ENCODE results near the gene SREK1. TPM values are rescaled to one million over a fixed set of nuclear protein-coding genes. Genes with fewer than 3 reads are reported as not detected.
A peak's percentile ranks its signal among the peaks of the same experiment; 100 is the strongest.
"Not testable (repeated sequence)": the region's sequence is repeated elsewhere in the genome, so short reads cannot be mapped to it uniquely, and the experiment has no call there.

Gene SREK1, protein sequence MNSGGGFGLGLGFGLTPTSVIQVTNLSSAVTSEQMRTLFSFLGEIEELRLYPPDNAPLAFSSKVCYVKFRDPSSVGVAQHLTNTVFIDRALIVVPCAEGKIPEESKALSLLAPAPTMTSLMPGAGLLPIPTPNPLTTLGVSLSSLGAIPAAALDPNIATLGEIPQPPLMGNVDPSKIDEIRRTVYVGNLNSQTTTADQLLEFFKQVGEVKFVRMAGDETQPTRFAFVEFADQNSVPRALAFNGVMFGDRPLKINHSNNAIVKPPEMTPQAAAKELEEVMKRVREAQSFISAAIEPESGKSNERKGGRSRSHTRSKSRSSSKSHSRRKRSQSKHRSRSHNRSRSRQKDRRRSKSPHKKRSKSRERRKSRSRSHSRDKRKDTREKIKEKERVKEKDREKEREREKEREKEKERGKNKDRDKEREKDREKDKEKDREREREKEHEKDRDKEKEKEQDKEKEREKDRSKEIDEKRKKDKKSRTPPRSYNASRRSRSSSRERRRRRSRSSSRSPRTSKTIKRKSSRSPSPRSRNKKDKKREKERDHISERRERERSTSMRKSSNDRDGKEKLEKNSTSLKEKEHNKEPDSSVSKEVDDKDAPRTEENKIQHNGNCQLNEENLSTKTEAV
- 21.2 and 27.8 TPM in 2 replicates for total RNA-seq (2014; rRNA removed; shearing (Covaris generic))

DNA sequence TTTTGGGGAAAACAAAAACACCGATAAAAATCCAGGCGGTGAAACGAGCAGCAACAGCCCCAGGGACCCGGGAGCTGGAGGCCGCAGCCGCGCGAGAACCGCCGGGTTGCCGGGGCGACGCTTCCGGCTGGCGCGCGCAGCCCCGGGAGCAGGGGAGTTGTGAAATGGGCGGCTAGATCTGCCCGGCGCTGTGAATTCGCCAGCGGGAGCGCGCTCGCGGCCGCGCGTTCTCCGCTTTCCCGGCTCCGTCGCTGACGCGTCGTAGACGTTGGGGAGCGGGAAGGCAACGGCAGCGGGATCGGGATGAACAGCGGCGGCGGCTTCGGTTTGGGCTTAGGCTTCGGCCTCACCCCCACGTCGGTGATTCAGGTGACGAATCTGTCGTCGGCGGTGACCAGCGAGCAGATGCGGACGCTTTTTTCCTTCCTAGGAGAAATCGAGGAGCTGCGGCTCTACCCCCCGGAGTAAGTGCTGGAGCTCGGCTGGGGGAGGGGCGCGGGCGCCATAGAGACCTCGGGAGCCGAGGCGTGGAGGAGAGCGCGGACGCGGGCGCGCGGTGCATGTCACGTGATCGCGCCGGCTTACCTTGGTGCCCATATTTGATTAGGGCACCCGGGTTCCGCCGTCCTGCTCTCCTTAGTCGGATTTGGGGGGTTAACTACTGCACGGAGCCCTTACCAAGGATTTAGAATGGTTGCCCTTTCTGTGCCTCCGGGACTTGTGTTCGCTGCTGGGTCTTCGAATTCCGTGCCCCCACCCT, at the start of gene SREK1:
SREK1 (plus strand) TSS at position 227 of the 760 bp plus-strand sequence; CDS start at position 304, 77 bp downstream.
- DNase-seq (ENCODE audit: low spot score) = peak; percentile 86

DNA sequence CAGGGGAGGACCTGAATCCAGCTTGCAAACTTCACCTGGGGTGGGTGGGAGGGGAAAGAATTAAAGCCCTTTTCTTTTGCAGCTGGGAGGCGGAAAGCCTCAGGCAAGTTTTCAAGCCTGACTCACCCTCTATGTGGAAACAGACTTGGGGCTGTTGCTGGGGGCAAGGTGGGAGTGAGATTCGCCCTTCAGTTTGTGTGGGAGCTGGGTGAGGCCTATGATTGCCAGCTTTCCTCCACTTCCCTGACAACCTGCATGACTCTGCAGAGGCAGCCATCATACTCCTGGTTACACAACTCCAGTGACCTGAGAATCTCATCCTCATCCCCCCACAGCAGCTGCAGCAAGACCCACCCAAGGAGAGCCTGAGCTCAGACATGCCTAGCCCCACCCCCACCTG, 43.2 kb upstream of the SREK1 start:
- DNase-seq (ENCODE audit: low spot score) = no peak

DNA sequence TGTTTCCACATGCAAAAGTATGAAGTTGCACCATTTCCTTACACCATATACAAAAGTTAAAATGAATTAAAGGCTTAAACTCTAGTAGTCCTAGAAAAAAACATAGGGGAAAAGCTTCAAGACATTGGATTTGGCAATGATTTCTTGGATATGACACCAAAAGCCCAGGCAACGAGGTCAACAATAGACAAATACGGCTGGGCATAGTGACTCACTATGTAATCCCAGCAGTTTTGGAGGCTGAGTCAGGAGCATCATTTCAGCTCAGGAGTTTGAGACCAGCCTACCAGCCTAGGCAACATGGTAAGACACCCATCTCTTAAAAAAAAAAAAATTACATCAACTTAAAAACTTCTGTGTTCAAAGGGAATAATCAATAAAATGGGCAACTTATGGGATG, 30.9 kb upstream of the SREK1 start:
- DNase-seq (ENCODE audit: low spot score) = no peak

DNA sequence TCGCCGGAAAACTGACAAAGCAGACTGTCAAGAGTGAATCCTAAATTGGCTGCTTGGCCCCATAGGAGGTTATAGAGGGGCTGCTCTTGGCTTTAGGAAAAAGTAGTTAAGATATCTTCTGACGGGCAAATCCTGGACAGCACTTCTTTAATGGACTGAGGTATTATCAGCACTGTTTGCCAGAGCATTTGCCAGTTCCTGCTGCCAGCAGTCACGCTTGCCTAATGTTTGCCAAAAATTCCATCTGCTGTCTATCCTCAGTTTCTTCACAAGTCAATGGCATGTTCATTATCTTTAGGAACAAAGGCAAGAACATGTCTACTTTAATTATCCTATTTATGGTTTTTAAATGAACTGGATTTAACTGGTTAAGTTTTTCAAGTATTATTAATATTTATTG, 25.8 kb upstream of the SREK1 start:
- DNase-seq (ENCODE audit: low spot score) = no peak

DNA sequence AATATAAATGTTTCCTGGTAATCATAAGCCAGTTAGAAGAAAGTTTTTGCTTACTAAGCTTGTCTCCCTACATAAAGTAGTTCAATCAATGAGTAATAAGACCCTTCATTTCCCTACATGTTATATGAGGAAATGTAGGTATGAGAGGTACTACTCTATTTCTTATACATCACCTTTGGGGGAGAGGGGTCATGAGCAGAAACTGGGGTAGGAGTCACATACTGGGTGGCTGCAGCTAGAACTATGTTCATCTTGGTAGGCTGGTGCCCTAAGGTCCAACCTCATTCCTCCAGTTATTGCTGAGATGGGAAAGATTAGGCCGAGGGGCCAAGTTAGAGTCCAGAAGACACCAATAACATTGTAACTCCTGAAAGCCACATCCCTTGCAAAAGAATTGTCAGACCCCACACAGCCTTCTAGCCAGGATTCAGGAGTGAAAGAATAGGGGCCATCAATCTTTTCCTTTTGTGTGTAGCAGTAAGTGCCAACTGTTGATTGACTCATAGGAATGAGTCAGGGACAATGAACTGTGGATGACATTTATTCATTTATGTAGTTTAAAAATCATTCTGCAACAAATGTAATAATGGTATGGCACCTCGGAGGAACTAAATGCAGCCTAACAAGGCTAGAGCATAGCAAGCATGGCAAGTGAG, 21.6 kb upstream of the SREK1 start:
- DNase-seq (ENCODE audit: low spot score) = no peak

DNA sequence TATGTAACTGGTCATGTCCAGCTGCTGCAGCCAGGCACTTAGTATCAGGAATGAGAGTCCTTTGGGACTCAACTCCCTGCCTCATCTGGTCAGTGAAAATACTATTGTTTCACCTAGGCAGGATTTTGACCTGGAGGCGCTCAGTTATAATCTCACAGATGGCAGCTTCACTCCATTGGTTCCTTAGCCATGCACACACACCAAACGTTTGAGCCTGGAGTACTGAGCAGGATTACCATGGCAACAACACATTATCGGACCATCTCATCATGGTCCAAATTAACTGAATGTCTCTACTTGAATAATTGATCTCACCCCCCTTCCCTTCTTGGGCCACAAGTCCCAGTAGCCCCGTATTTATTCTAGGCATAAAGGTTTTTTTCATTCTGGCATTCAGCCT, 15.0 kb upstream of the SREK1 start:
- no peak for DNase-seq (ENCODE audit: low spot score)

DNA sequence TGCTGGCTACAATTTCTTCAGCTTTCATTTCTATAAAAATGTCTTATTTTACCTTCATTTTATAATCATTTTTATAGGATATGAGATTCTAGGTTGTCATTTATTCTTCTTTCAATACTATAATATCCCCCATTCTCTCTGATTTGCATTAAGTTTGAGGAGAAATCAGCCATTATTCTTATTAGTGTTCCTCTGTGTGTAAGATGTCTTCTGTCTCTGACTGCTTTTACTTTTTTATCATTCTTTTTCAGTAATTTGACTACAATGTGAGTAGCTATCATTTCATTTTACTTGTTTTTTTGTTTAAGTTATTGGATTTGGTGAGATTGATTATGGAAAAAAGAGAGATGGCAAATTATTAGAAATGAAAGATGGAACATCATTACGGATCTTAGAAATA, 13.6 kb upstream of the SREK1 start:
- DNase-seq (ENCODE audit: low spot score) = no peak

DNA sequence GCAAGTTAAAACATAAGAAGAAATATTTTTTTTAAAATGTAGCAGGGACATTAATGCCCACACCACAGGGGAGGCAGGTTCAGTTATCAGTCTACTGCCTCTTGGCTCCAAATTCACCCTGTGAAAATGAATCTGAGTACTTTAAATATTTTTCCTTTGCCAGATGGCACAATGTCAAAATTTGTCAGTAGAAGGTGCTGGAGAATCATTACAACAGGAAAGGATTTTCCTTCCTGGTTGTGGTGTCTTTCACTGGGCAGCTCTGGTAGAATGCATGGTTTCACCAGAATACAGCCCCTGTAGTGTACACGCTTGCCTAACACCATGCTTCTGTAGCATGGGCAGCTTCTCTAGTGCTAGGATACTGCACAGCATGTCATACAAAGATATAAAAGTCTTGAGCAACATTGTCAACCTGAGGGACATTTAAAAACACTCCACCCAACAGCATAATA, 9.7 kb upstream of the SREK1 start:
- no peak for DNase-seq (ENCODE audit: low spot score)

DNA sequence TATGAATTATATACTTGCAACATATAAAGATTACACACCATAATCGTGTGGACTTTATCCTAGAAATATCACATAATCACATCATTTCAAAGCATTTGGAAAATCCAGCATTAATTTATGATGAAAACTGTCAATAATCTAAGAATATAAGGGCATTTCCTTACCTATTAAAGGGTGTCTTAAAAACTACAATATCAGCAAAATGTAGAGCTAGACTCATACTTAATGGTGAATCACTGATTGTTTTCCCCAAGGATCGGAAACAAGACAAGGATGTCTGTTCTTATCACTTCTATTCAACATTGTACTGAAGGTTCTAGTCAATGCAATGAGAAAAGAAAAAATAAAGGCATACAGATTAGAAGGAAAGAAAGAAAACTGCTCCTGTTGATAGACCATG, 8.0 kb upstream of the SREK1 start:
- DNase-seq (ENCODE audit: low spot score) = no peak

DNA sequence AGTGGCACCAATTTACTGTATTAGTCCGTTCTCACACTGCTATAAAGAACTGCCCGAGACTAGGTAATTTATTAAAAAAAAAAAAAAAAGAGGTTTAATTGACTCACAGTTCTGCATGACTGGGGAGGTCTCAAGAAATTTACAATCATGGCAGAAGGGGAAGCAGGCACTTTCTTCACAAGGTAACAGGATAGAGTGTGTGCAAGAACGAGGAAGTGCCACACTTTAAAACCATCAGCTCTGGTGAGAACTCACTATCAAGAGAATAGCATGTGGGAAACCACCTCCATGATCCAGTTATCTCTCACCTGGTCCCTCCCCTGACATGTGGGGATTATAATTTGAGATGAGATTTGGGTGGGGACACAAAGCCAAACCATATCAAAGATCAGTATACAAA, 7.2 kb upstream of the SREK1 start:
- DNase-seq (ENCODE audit: low spot score) = not testable (repeated sequence)

DNA sequence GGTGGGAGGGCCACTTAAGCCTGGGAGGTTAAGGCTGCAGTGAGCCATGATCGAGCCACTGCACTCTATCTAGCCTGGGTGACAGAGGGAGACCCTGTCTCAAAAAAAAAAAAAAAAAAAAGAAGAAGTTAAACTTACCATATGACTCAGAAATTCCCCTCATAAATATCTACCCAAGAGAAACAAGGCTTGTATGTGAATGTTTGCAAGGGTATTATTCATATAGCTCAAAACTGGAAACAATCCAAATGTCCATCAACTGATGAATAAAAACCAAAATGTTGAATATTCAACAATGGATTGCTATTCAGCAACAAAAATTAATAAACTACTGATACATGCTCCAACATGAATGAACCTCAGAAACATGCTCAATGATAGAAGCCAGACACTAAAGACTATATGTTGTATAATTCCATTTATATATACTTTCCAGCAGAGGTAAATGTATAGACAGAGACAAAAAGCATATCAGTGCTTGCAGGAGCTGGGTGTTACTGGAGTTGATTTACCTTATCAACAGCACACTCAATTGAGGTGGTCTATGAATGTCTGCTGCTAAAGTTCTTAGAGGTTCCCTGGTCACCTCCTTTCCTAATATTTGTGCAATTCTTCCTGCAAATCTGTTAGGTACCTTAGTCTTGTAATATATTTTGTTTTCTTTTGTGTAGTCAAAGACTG, 5.3 kb upstream of the SREK1 start:
- DNase-seq (ENCODE audit: low spot score) = no peak

DNA sequence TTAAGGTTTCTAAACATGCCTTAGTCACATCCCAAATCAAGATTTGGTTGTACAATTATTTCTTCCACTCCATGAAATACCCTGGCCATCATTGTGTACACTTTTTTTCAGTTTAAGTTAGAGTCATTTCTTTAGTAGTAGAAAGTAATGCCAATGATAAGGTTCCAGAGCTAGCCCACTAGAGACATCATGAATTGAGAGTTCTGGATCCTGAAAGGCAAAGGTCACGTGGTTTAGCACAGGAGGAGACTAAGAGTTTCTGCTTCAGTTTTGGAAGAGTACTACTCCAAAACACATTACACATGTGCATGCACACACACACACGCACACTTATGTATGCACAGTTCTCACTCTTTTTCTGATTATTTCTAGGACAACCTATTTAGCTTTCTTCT, 4.8 kb upstream of the SREK1 start:
- no peak for DNase-seq (ENCODE audit: low spot score)

DNA sequence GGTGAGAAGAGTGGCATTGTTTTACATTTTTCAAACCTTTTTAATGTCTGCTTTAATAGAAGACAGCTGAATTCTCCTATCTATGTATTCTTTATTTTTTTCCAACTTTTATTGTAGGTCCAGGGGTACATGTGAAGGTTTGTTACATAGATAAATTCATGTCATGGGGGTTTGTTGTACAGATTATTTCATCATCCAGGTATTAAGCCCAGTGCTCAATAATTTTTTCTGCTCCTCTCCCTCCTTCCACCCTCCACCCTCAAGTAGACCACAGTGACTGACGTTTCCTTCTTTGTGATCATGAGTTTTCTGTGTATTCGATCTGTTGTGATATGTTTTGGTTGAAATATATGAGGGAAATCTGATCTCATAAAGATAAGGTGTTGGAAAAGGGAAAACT, 1.7 kb upstream of the SREK1 start:
- no peak for DNase-seq (ENCODE audit: low spot score)

DNA sequence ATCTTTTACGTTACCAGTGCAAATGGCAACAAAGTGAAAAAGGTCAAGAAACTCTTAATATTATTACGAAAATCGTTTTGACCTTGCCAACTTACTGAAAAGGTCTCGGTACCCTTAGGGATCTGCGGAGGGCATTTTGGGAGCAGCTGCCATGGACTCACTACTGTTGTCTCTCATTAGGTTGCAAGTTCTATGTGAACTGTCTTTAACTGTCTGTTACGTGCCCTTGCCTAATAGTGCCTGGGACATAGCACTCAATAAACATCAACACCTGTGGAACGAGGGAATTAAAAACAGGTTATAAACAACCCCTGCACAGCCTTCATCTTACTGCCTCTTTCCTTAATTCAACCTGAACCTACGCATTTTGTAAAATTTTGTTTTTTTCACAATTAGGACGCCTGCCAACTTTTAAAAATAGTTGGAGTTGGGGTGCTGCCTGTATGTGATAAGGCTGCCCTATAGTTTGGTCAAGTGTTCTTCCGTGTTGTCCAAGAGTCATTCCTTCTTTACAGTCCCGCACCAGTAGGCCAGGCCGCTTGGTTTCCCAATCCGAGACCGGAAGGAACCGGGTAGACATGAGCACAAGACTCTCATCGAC, 527 bp upstream of the SREK1 start:
- no peak for DNase-seq (ENCODE audit: low spot score)

DNA sequence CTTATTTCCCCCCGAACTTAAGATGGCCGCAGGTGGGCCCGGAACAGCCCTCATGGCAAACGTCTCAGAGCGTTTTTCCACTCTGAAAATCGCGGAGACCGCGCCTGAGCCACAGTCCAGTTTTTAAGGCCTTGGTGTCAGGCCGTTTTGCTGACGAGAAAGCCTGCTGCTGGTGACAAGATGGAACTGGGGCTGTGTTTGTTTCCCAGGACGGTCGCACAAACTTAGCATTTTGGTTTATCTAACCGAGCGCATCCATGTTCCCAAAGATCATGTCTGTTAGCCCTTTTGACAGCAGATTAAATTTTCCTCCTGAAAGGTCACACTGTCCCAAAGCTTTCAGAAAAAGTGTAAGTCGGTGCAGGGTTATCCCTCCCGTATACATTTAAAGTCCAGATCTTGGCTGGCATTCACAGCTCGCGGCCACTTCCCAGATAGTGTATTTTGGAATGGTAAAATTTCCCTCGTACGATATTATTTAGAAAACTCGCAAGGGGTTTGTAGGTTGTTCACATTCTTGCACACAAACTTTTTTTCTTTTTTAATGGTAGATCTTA, 812 bp downstream of the SREK1 start:
- DNase-seq (ENCODE audit: low spot score) = no peak

DNA sequence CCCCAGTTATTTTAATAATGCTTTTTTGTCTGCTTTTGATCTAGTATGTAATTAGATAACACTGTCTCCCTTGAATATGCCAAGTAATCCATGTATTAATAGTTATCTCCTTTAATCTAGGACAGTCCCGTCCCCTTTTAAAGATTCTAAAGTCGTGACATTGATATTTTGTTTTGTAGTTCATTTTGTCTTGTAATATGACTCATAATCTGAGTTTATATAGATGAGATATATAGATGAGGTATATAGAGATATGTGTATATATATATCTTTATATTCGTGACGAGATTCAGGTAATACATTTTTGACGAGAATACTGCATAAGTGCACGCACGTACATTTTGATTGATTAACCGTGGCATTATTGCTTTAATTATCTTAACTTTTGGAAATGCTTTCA, 1.6 kb downstream of the SREK1 start:
- no peak for DNase-seq (ENCODE audit: low spot score)

DNA sequence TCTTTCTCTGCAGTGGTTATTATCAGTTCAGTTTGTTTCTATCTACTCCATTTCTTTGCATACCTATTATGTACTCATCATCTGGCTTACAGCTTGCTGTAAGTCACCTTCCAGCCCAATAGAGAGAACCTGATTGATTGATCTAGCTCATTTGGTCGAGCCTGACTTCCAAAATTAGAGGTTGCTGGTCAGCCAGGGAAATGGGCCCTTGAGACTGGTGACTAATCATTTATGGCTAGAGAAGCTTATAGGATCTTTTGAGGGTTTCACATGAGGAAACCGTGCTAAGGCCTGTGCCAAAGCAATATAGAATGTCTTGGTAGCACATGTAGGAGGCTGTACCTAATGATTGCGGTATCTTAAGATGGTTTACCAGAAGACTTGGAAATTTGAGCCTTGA, 5.8 kb downstream of the SREK1 start:
- DNase-seq (ENCODE audit: low spot score) = no peak

DNA sequence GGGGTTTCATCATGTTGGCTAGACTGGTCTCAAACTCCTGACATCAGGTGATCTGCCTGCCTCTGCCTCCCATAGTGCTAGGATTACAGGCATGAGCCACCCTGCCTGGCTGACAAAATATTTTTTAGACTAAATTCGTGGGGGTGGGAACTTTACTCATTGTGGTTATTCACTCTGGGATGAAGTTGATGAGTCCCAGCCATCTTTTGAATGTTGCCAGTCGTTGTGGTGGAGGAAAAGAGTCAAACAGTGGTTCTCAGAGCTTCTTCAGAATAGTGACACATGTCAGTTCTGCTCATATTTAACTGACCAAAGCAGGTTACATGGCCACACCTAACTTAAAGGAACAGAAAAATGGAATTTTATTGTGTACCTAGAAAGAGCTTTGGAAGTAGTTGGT, 6.9 kb downstream of the SREK1 start:
- no peak for DNase-seq (ENCODE audit: low spot score)

DNA sequence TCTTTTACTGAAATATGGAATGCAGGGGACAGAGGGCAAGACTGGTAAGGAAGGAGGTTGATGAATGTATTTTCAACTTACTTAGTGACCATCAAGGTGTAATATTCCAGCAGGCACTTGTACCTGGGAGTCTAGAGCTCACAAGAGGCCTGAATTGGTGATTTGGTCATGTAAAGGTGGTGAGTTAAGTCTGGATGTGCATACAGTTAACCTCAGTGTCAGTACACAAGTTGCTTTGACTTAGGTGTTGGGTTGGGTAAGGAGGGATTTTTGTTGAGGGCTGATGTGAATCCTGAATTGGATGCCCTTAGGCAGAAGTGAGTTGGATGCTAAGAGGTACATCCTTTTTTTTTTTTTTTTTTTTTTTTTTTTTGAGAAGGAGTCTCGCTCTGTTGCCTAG, 7.4 kb downstream of the SREK1 start:
- no peak for DNase-seq (ENCODE audit: low spot score)

DNA sequence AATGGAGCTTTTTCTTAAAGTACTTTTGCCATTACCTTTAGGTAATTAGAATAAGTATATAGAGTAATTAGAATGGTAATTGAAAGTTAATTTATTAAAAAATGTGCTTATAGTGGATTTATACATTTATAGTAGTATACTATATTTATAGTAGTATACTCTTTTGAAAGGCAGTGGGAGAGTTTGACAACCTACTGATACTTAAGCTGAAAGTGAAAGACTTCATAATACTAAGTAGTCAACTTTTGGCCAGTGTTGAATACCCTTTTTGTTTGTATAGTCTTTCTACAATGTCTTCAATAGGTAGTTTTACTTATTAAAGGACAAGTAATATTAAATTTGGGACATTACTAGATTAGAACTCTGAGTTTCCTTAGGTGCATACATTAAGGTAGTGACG, 12.9 kb downstream of the SREK1 start:
- DNase-seq (ENCODE audit: low spot score) = no peak

DNA sequence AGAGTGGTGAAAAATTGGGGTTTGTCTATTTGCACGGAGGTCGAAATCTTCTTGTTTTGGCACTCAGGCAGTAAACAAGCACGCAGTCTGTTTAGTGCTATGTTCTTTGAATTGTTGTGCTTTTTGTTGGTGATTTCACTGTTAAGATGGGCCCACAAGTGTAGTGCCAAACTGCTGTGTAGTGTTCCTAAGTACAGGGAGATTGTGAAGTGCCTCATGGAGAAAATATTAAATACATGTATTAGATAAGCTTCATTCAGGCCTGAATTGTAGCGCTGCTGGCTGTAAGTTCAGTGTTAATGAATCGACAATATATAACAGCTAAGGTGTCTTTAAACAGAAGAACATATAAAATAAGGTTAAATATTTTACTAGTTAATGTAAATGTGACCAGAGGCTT, 17.3 kb downstream of the SREK1 start:
- no peak for DNase-seq (ENCODE audit: low spot score)

All from H4 (cell line).